GM12891 (cell line): ENCODE results near the gene LAMC2.

ENCODE experiments used
- POLR2A ChIP-seq: IDR thresholded peaks from 2 replicates; pipeline ENCODE4 v1.6.1; 2011; ENCODE audit warnings: low read depth, low read length, control low read depth
- POLR2AphosphoS5 ChIP-seq: IDR thresholded peaks from 2 replicates; pipeline ENCODE4 v1.6.1; 2011; ENCODE audit warnings: low read depth, low read length, control low read depth
- POU2F2 ChIP-seq: IDR thresholded peaks from 2 replicates; pipeline ENCODE4 v1.6.1; 2011; ENCODE audit warnings: low read depth, mild to moderate bottlenecking, control low read depth, low read length, moderate library complexity
- TAF1 ChIP-seq: IDR thresholded peaks from 2 replicates; pipeline ENCODE4 v1.6.1; 2011; ENCODE audit warnings: low read depth, low read length, control low read depth

DNA sequence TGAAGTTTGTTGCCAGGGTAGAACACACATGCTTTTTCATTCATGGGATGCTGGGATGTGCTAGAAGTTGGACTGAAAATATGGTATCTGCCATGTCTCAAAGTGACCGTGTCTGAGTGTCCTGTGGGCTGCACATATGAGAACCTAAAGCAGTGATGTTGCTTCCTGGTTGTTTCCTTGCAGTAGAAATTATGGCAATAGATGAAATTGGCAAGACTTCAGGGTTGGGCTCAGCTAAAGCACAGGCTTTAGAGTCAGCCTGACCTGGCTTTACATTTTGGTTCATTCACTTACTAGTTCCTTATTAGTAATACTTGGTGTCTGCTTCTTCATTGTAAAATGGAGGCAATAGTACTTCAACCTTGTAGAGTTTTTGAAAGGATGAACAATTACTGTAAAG lies 2.2 kb downstream of the LAMC2 start:
- TF ChIP-seq POLR2A (no peak), TAF1 (no peak), POLR2AphosphoS5 (no peak), POU2F2 (no peak)
